ENCODE data around the gene HIPK3.
A peak's percentile ranks its signal among the peaks of the same experiment; 100 is the strongest.

The HIPK3 gene

GRCh38 chr11:33320814-33321330 is 63.7 kb downstream of the HIPK3 start:
- Histone ChIP-seq H3K4me1 (ENCODE audit: control insufficient read depth, insufficient read depth, low read length) (no peaks in the 10 kb centered on the region; the same call in 1 of the 2 replicates), H3K4me3 (ENCODE audit: low read depth, low read length) (no peak overlapping the region), H3K36me3 (ENCODE audit: control insufficient read depth in 2 of 2, insufficient read depth in 1 of 2, low read length in 2 of 2) (no peaks in the 10 kb centered on the region), H3K27ac (ENCODE audit: extremely low read depth, low read depth, low read length) (no peak overlapping the region), H3K9me3 (ENCODE audit: control insufficient read depth, insufficient read depth, low read depth, low read length) (no peaks in the 10 kb centered on the region)
- ChIA-PET CTCF (interaction anchor here (0.6 to 1.7 kb wide), 3 partner anchors 8 to 155 kb away, joined by 3 to 9 read pairs (median 5); no protein-coding TSS in a partner anchor), POLR2A (no interaction called here)
- TF ChIP-seq ZNF785 (tag by site-specific recombination; IDR thresholded peaks at IDR 0.05) (no peak), ZNF596 (tag by site-specific recombination; IDR thresholded peaks at IDR 0.05) (no peak), ZNF670 (tag by site-specific recombination; IDR thresholded peaks at IDR 0.05; ENCODE audit: low read depth) (no peak)

GRCh38 chr11:33321422-33321821 is 64.2 kb downstream of the HIPK3 start:
- H3K4me3 ChIP-seq (ENCODE audit: low read depth, low read length) = no peak overlapping the region
- H3K27ac ChIP-seq (ENCODE audit: extremely low read depth, low read depth, low read length) = no peak overlapping the region
- H3K36me3 ChIP-seq (ENCODE audit: control insufficient read depth in 2 of 2, insufficient read depth in 1 of 2, low read length in 2 of 2) = no peaks in the 10 kb centered on the region
- TF ChIP-seq PRDM4 (tag by site-specific recombination; IDR thresholded peaks at IDR 0.05) = no peak
- CTCF ChIA-PET = interaction anchor here (1.0 to 1.8 kb wide), 3 partner anchors 8 to 154 kb away, joined by 3 to 9 read pairs (median 9); no protein-coding TSS in a partner anchor
- H3K9me3 ChIP-seq (ENCODE audit: control insufficient read depth, insufficient read depth, low read depth, low read length) = no peaks in the 10 kb centered on the region
- POLR2A ChIA-PET = no interaction called here
- H3K4me1 ChIP-seq (ENCODE audit: control insufficient read depth, insufficient read depth, low read length) = no peaks in the 10 kb centered on the region; the same call in 1 of the 2 replicates

- no peaks in the 10 kb centered on the region for H3K36me3 ChIP-seq (ENCODE audit: control insufficient read depth in 2 of 2, insufficient read depth in 1 of 2, low read length in 2 of 2)
- H3K4me1 ChIP-seq (ENCODE audit: control insufficient read depth, insufficient read depth, low read length) = no peaks in the 10 kb centered on the region; the same call in 1 of the 2 replicates
- H3K9me3 ChIP-seq (ENCODE audit: control insufficient read depth, insufficient read depth, low read depth, low read length) = no peaks in the 10 kb centered on the region
- no peak overlapping the region for H3K27ac ChIP-seq (ENCODE audit: extremely low read depth, low read depth, low read length)
- ChIA-PET CTCF (no interaction called here), POLR2A (no interaction called here)
- TF ChIP-seq ZNF169 (tag by site-specific recombination; IDR thresholded peaks at IDR 0.05) = no peak
- no peak for TF ChIP-seq ZNF362 (tag by site-specific recombination; IDR thresholded peaks at IDR 0.05)
- no peak for TF ChIP-seq ZNF585B (tag by site-specific recombination; IDR thresholded peaks at IDR 0.05)
- TF ChIP-seq ZXDB (tag by site-specific recombination; IDR thresholded peaks at IDR 0.05) = no peak
- TF ChIP-seq ZNF433 (tag by site-specific recombination; IDR thresholded peaks at IDR 0.05; ENCODE audit: low read depth) = no peak
- no peak for TF ChIP-seq ZNF37A (tag by site-specific recombination; IDR thresholded peaks at IDR 0.05)
- no peak overlapping the region for H3K4me3 ChIP-seq (ENCODE audit: low read depth, low read length)
Observed at GRCh38 chr11:33323421-33323820, 66.2 kb downstream of the HIPK3 start.

- H3K4me3 ChIP-seq (ENCODE audit: low read depth, low read length) = no peak overlapping the region
- H3K27ac ChIP-seq (ENCODE audit: extremely low read depth, low read depth, low read length) = no peak overlapping the region
- CTCF ChIA-PET = no interaction called here
- no peaks in the 10 kb centered on the region for H3K9me3 ChIP-seq (ENCODE audit: control insufficient read depth, insufficient read depth, low read depth, low read length)
- no peaks in the 10 kb centered on the region for H3K36me3 ChIP-seq (ENCODE audit: control insufficient read depth in 2 of 2, insufficient read depth in 1 of 2, low read length in 2 of 2)
- POLR2A ChIA-PET = no interaction called here
- no peaks in the 10 kb centered on the region; the same call in 1 of the 2 replicates for H3K4me1 ChIP-seq (ENCODE audit: control insufficient read depth, insufficient read depth, low read length)
- TF ChIP-seq GLIS1 (tag by site-specific recombination; IDR thresholded peaks at IDR 0.05) (peak; percentile 64), EGR2 (tag by site-specific recombination; IDR thresholded peaks at IDR 0.05; ENCODE audit: low read depth) (peak; percentile 36; the same call in 1 of the 2 replicates), ZBTB26 (tag by site-specific recombination; optimal IDR thresholded peaks at IDR 0.05) (no peak), SCRT2 (tag by site-specific recombination; IDR thresholded peaks at IDR 0.05) (no peak), PRDM10 (tag by site-specific recombination; IDR thresholded peaks at IDR 0.05) (peak; percentile 45), TRIM28 (IDR thresholded peaks at IDR 0.05; ENCODE audit: borderline replicate concordance, low read length) (peak; percentile 65; the same call in 1 of the 2 replicates), ZNF629 (tag by site-specific recombination; IDR thresholded peaks at IDR 0.05) (no peak), ZFHX2 (tag by site-specific recombination; conservative IDR thresholded peaks at IDR 0.05) (peak; percentile 34), MZF1 (tag by site-specific recombination; IDR thresholded peaks at IDR 0.05; ENCODE audit: borderline replicate concordance) (peak; percentile 79; the same call in 1 of the 2 replicates)
Observed at GRCh38 chr11:33324302-33324985, 67.3 kb downstream of the HIPK3 start.
